MCF 10A (cell line): ENCODE measurements around the gene TMEM156. TPM values are rescaled to one million over a fixed set of nuclear protein-coding genes. Genes with fewer than 3 reads are reported as not detected.
A peak's percentile ranks its signal among the peaks of the same experiment; 100 is the strongest.

ENCODE experiments used
- BruUV-seq: library from RNA; stranded (reverse); fragments of 400-500 nt; replicated peaks from 2 replicates; lab custom pipeline; 2021; lab: Mats Ljungman, UMichigan
- CTCF ChIA-PET: fragments of 300-600 bp; sonication (Branson Sonifier 250); formaldehyde crosslinking; extraction: SDS; loops from one replicate; lab custom pipeline; 2021; ENCODE audit warnings: antibody characterized with exemption, inconsistent platforms; lab: Yijun Ruan, JAX
- POLR2A ChIA-PET: fragments of 300-600, 350-650 bp; sonication (Branson Sonifier 250); formaldehyde crosslinking; extraction: SDS; loops from one replicate; lab custom pipeline; 2020; ENCODE audit warnings: antibody characterized with exemption, inconsistent platforms; lab: Yijun Ruan, JAX
- DNase-seq: peaks from one replicate; pipeline ENCODE4 v3.0.0-alpha.2; 2018; ENCODE audit not compliant: unreplicated experiment
- H3K27ac Mint-ChIP-seq: one replicate; pipeline ENCODE4 v1.8.0; 2022; ENCODE audit warnings: mild to moderate bottlenecking, low read depth, mixed read lengths; ENCODE audit not compliant: unreplicated experiment
- H3K27me3 Mint-ChIP-seq: one replicate; pipeline ENCODE4 v1.8.0; 2022; ENCODE audit warnings: mixed read lengths; ENCODE audit not compliant: insufficient read depth, unreplicated experiment
- H3K36me3 Mint-ChIP-seq: one replicate; pipeline ENCODE4 v1.8.0; 2022; ENCODE audit warnings: mild to moderate bottlenecking, moderate library complexity, mixed read lengths; ENCODE audit not compliant: insufficient read depth, unreplicated experiment
- H3K4me1 Mint-ChIP-seq: one replicate; pipeline ENCODE4 v1.8.0; 2022; ENCODE audit warnings: mixed read lengths; ENCODE audit not compliant: insufficient read depth, unreplicated experiment
- H3K4me3 Mint-ChIP-seq: one replicate; pipeline ENCODE4 v1.8.0; 2022; ENCODE audit warnings: mild to moderate bottlenecking, moderate library complexity, mixed read lengths; ENCODE audit not compliant: unreplicated experiment
- H3K9me3 Mint-ChIP-seq: one replicate; pipeline ENCODE4 v1.8.0; 2022; ENCODE audit warnings: mixed read lengths; ENCODE audit not compliant: unreplicated experiment
- CTCF ChIP-seq: fragments of 200-600 bp; IDR thresholded peaks from one replicate; pipeline ENCODE4 v1.8.0; 2022; ENCODE audit warnings: antibody characterized with exemption, mild to moderate bottlenecking; ENCODE audit not compliant: unreplicated experiment
- intact Hi-C: fragments of 100-400 bp; cut with micrococcal nuclease; formaldehyde crosslinking; loops from 2 replicates; pipeline ENCODE4 v1.14.1; 2022
- total RNA-seq: library from RNA; stranded (reverse); gene quantifications from 2 replicates; pipeline ENCODE4 v1.2.3, GENCODE V29; 2022

Gene TMEM156
- total RNA-seq, 1 experiment from 2014 or later, result 5.3 TPM

- peaks cover 5% of the 10 kb centered on the region for H3K4me1 Mint-ChIP-seq
- intact Hi-C loops, result no loop called here
- peak overlapping the region; percentile 26 for H3K4me3 Mint-ChIP-seq
- ChIA-PET CTCF (interaction anchor here (0.5 to 0.7 kb wide), 2 partner anchors 15 to 150 kb away, joined by 3 to 5 read pairs; no protein-coding TSS in a partner anchor), POLR2A (interaction anchor here (0.6 to 4.4 kb wide), 5 partner anchors 14 to 376 kb away, joined by 3 to 51 read pairs (median 4); partner anchors contain the start of gene KLB)
- no peaks in the 10 kb centered on the region for H3K36me3 Mint-ChIP-seq
- H3K27me3 Mint-ChIP-seq, result no peaks in the 10 kb centered on the region
- no peaks in the 10 kb centered on the region for H3K9me3 Mint-ChIP-seq
- H3K27ac Mint-ChIP-seq, result peak overlapping the region; percentile 87
- DNase-seq, result no peak
- no peak for TF ChIP-seq CTCF
- BruUV-seq, result no TSS peak
Measured at GRCh38 chr4:39029752-39030694, 2.2 kb downstream of the TMEM156 start.

GRCh38 chr4:39026096-39026495 is 6.1 kb downstream of the TMEM156 start:
- no peak for DNase-seq
- intact Hi-C loops, result no loop called here
- no TSS peak for BruUV-seq
- Mint-ChIP-seq H3K4me1 (peaks cover 17% of the 10 kb centered on the region), H3K9me3 (no peaks in the 10 kb centered on the region), H3K36me3 (no peaks in the 10 kb centered on the region), H3K27me3 (no peaks in the 10 kb centered on the region), H3K4me3 (no peak overlapping the region), H3K27ac (peak overlapping the region; percentile 54)
- no peak for TF ChIP-seq CTCF
- ChIA-PET CTCF (interaction anchor here (1.1 kb wide), 1 partner anchor 243 kb away, joined by 3 read pairs; the partner anchor contains the start of gene TLR10), POLR2A (no interaction called here)

GRCh38 chr4:39025552-39026085 is 6.6 kb downstream of the TMEM156 start:
- peak overlapping the region; percentile 54 for H3K27ac Mint-ChIP-seq

More at GRCh38 chr4:39025552-39026085, 6.6 kb downstream of the TMEM156 start:
- TF ChIP-seq CTCF, result no peak
- no TSS peak for BruUV-seq
- Mint-ChIP-seq H3K4me3 (no peak overlapping the region), H3K27me3 (no peaks in the 10 kb centered on the region), H3K9me3 (no peaks in the 10 kb centered on the region), H3K36me3 (no peaks in the 10 kb centered on the region), H3K4me1 (peaks cover 17% of the 10 kb centered on the region)
- peak; percentile 59 for DNase-seq
- ChIA-PET POLR2A (interaction anchor here (1.1 kb wide), 1 partner anchor 21 kb away, joined by 3 read pairs; no protein-coding TSS in a partner anchor), CTCF (interaction anchor here (1.1 kb wide), 1 partner anchor 243 kb away, joined by 3 read pairs; the partner anchor contains the start of gene TLR10)
- intact Hi-C loops, result no loop called here
